ENCODE data around the gene HAUS7.

HAUS7 gene

GRCh38 chrX:153507484-153508178 lies 37.3 kb upstream of the HAUS7 start:
- ChIA-PET CTCF (interaction anchor here (0.7 to 2.2 kb wide), 11 partner anchors 13 to 478 kb away, joined by 3 to 13 read pairs (median 4); partner anchors contain the start of genes BGN and HAUS7), POLR2A (ENCODE audit: low non-redundant PET) (no interaction called here)
- DNase-seq (ENCODE audit: low spot score) = peak; percentile 76
- H3K27ac ChIP-seq = peak overlapping the region; percentile 81
- peak; percentile 72 for TF ChIP-seq CTCF (conservative IDR thresholded peaks at IDR 0.05; ENCODE audit: low read depth)

- DNase-seq (ENCODE audit: low spot score) = no peak
- H3K27ac ChIP-seq = peak overlapping the region; percentile 81
- no peak for TF ChIP-seq CTCF (conservative IDR thresholded peaks at IDR 0.05; ENCODE audit: low read depth)
- ChIA-PET POLR2A (ENCODE audit: low non-redundant PET) (no interaction called here), CTCF (no interaction called here)
These were observed 35.0 kb upstream of the HAUS7 start for GRCh38 chrX:153505361-153505760.

GRCh38 chrX:153504445-153505016 lies 34.2 kb upstream of the HAUS7 start:
- DNase-seq (ENCODE audit: low spot score) = no peak
- no peak for TF ChIP-seq CTCF (conservative IDR thresholded peaks at IDR 0.05; ENCODE audit: low read depth)
- POLR2A ChIA-PET (ENCODE audit: low non-redundant PET) = no interaction called here
- H3K27ac ChIP-seq = peak overlapping the region; percentile 81
- CTCF ChIA-PET = interaction anchor here (0.7 kb wide), 1 partner anchor 13 kb away, joined by 4 read pairs; no protein-coding TSS in a partner anchor

GRCh38 chrX:153502796-153503195 lies 32.4 kb upstream of the HAUS7 start:
- POLR2A ChIA-PET (ENCODE audit: low non-redundant PET) = no interaction called here
- H3K27ac ChIP-seq = peak overlapping the region; percentile 81
- TF ChIP-seq CTCF (conservative IDR thresholded peaks at IDR 0.05; ENCODE audit: low read depth) = no peak
- DNase-seq (ENCODE audit: low spot score) = no peak
- CTCF ChIA-PET = no interaction called here

- DNase-seq (ENCODE audit: low spot score) = no peak
- POLR2A ChIA-PET (ENCODE audit: low non-redundant PET) = no interaction called here
- H3K27ac ChIP-seq = peak overlapping the region; percentile 81
- CTCF ChIA-PET = interaction anchor here (0.6 kb wide), 1 partner anchor 95 kb away, joined by 3 read pairs; no protein-coding TSS in a partner anchor
- TF ChIP-seq CTCF (conservative IDR thresholded peaks at IDR 0.05; ENCODE audit: low read depth) = no peak
These were observed 31.8 kb upstream of the HAUS7 start for GRCh38 chrX:153502131-153502530.

- ChIA-PET POLR2A (ENCODE audit: low non-redundant PET) (no interaction called here), CTCF (interaction anchor here (0.6 kb wide), 1 partner anchor 96 kb away, joined by 3 read pairs; no protein-coding TSS in a partner anchor)
- H3K27ac ChIP-seq = peak overlapping the region; percentile 81
- no peak for DNase-seq (ENCODE audit: low spot score)
- TF ChIP-seq CTCF (conservative IDR thresholded peaks at IDR 0.05; ENCODE audit: low read depth) = no peak
These were observed 31.2 kb upstream of the HAUS7 start for GRCh38 chrX:153501530-153501929.

Data from RWPE1 (cell line).